Measurements from ENCODE around the gene DNM1. TPM values are rescaled to one million over a fixed set of nuclear protein-coding genes. Genes with fewer than 3 reads are reported as not detected.

Gene DNM1
- polyA plus RNA-seq, 1 of the 3 experiments (the other 2 are of a cell fraction): 35.7 TPM

DNA sequence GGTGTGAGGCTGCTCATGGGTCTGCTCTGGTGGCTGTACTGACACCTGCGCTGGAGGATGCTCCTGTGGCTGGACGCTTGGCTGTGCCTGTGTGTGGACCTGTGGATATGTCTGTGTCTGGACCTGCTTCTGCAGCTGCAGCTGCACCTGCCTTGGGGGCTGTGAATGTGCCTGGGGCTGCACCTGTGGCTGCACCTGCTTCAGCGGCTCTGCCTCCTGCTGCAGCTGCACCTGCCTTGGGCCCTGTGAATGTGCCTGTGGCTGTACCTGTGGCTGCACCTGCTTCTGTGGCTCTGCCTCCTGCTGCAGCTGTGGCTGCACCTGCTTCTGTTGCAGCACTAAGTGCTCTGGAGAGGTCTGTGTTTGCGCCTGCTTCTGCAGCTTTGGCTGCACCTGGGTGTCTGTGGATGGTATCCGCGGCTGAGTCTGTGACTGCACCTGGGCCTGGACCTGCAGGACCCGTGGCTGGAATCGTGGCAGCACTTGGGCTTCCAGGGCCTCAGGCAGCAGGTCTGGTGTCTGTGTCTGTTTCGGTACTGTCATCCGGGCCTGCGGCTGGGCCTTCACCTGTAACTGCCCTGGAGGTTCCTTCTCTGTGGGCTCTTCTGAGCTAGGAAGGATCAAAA lies 24.3 kb upstream of the DNM1 start:
- H3K4me3 ChIP-seq (ENCODE audit: low read depth in 2 of 2, low read length in 1 of 2): no peak overlapping the region; a peak in 1 of 4 replicates
- peaks cover 13% of the 10 kb centered on the region for H3F3A ChIP-seq (replicated peaks; ENCODE audit: insufficient read depth)
- H3K36me3 ChIP-seq (replicated peaks in 1 of 2; ENCODE audit: control insufficient read depth in 1 of 2, insufficient read depth in 2 of 2, low read length in 1 of 2): peaks cover 43 to 56% of the 10 kb centered on the region in 2 experiments
- H3K9me2 ChIP-seq: no peaks in the 10 kb centered on the region
- no peak overlapping the region for H3K27ac ChIP-seq (ENCODE audit: low read depth in 2 of 2, low read length in 1 of 2)
- H4K20me1 ChIP-seq (ENCODE audit: insufficient read depth): no peaks in the 10 kb centered on the region
- H2AFZ ChIP-seq (ENCODE audit: low read depth): no peak overlapping the region
- H3K79me2 ChIP-seq (ENCODE audit: insufficient read depth): no peaks in the 10 kb centered on the region
- no peaks in the 10 kb centered on the region for H3K27me3 ChIP-seq (ENCODE audit: insufficient read depth)
- no peak for DNase-seq
- H3K9me3 ChIP-seq: no peaks in the 10 kb centered on the region
- TF ChIP-seq RAD21 (IDR thresholded peaks at IDR 0.05; ENCODE audit: low read length) (no peak), GATA2 (CRISPR knock-in tag; IDR thresholded peaks at IDR 0.05) (no peak), MXI1 (IDR thresholded peaks at IDR 0.05; ENCODE audit: low read depth, low read length) (no peak), JUND (IDR thresholded peaks at IDR 0.05) (no peak), MEF2A (IDR thresholded peaks at IDR 0.05; ENCODE audit: borderline replicate concordance, low read depth) (no peak), NRF1 (IDR thresholded peaks at IDR 0.05; ENCODE audit: low read depth, low read length) (no peak), ELF1 (IDR thresholded peaks at IDR 0.05) (no peak), SIN3A (IDR thresholded peaks at IDR 0.05; ENCODE audit: borderline replicate concordance, low read depth, low read length) (no peak), FOXJ3 (CRISPR knock-in tag; IDR thresholded peaks at IDR 0.05) (no peak), FOSL2 (IDR thresholded peaks at IDR 0.05; ENCODE audit: borderline replicate concordance, low read depth) (no peak), EZH2phosphoT487 (IDR thresholded peaks at IDR 0.05; ENCODE audit: borderline replicate concordance, low read depth) (no peak), FOXM1 (IDR thresholded peaks at IDR 0.05; ENCODE audit: low read depth) (no peak), NFIC (IDR thresholded peaks at IDR 0.05; ENCODE audit: borderline replicate concordance) (no peak), RFX5 (IDR thresholded peaks at IDR 0.05; ENCODE audit: low read length) (no peak), TCF12 (IDR thresholded peaks at IDR 0.05) (no peak), TAF1 (IDR thresholded peaks at IDR 0.05; ENCODE audit: borderline replicate concordance, low read depth, low read length) (no peak), RXRA (IDR thresholded peaks at IDR 0.05; ENCODE audit: borderline replicate concordance, low read depth) (no peak)
- TF ChIP-seq, protein P1, sequence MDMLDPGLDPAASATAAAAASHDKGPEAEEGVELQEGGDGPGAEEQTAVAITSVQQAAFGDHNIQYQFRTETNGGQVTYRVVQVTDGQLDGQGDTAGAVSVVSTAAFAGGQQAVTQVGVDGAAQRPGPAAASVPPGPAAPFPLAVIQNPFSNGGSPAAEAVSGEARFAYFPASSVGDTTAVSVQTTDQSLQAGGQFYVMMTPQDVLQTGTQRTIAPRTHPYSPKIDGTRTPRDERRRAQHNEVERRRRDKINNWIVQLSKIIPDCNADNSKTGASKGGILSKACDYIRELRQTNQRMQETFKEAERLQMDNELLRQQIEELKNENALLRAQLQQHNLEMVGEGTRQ (IDR thresholded peaks at IDR 0.05; ENCODE audit: borderline replicate concordance, low read depth, low read length): no peak
- TF ChIP-seq, protein P2, sequence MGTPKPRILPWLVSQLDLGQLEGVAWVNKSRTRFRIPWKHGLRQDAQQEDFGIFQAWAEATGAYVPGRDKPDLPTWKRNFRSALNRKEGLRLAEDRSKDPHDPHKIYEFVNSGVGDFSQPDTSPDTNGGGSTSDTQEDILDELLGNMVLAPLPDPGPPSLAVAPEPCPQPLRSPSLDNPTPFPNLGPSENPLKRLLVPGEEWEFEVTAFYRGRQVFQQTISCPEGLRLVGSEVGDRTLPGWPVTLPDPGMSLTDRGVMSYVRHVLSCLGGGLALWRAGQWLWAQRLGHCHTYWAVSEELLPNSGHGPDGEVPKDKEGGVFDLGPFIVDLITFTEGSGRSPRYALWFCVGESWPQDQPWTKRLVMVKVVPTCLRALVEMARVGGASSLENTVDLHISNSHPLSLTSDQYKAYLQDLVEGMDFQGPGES (IDR thresholded peaks at IDR 0.05; ENCODE audit: low read depth, low read length): no peak
- no peak overlapping the region for H3K4me2 ChIP-seq
- CTCF ChIA-PET: interaction anchor here (2.2 kb wide), 1 partner anchor 12 kb away, joined by 10 read pairs; the partner anchor contains the start of gene CIZ1
- POLR2A ChIA-PET: no interaction called here
- no peak overlapping the region for H3K9ac ChIP-seq
- 100% methylated on average over 2 of the region's 11 CpGs for WGBS (ENCODE audit: low lambda C conversion rate)
- peaks cover 3 to 5% of the 10 kb centered on the region in 2 experiments; a peak in 2 of 4 replicates for H3K4me1 ChIP-seq (ENCODE audit: control insufficient read depth in 1 of 2, insufficient read depth in 2 of 2, low read depth in 1 of 2, low read length in 1 of 2)

Measured in SK-N-SH (cell line).